HUES48 (cell line): Measurements from ENCODE around the gene AGAP1.

Source experiments
- H3K27ac ChIP-seq: one replicate; pipeline ENCODE4 v1.7.0; 2013; ENCODE audit warnings: low read depth, low read length, inconsistent platforms
- H3K27me3 ChIP-seq: 2 replicates; pipeline ENCODE4 v1.6.1; 2013; ENCODE audit warnings: mild to moderate bottlenecking, low read length; ENCODE audit not compliant: control insufficient read depth, insufficient read depth
- H3K36me3 ChIP-seq: 2 replicates; pipeline ENCODE4 v1.6.1; 2013; ENCODE audit warnings: low read length; ENCODE audit not compliant: control insufficient read depth, insufficient read depth
- H3K4me1 ChIP-seq: 2 replicates; pipeline ENCODE4 v1.6.1; 2013; ENCODE audit warnings: mild to moderate bottlenecking, low read length; ENCODE audit not compliant: control insufficient read depth, insufficient read depth
- H3K4me3 ChIP-seq: 2 replicates; pipeline ENCODE4 v1.5.1; 2013; ENCODE audit warnings: mild to moderate bottlenecking, low read depth, low read length
- H3K9ac ChIP-seq: 2 replicates; pipeline ENCODE4 v1.6.1; 2013; ENCODE audit warnings: mild to moderate bottlenecking, low read depth, low read length, moderate library complexity
- H3K9me3 ChIP-seq: 2 replicates; pipeline ENCODE4 v1.6.1; 2013; ENCODE audit warnings: low read length; ENCODE audit not compliant: control insufficient read depth, insufficient read depth

The AGAP1 gene

DNA sequence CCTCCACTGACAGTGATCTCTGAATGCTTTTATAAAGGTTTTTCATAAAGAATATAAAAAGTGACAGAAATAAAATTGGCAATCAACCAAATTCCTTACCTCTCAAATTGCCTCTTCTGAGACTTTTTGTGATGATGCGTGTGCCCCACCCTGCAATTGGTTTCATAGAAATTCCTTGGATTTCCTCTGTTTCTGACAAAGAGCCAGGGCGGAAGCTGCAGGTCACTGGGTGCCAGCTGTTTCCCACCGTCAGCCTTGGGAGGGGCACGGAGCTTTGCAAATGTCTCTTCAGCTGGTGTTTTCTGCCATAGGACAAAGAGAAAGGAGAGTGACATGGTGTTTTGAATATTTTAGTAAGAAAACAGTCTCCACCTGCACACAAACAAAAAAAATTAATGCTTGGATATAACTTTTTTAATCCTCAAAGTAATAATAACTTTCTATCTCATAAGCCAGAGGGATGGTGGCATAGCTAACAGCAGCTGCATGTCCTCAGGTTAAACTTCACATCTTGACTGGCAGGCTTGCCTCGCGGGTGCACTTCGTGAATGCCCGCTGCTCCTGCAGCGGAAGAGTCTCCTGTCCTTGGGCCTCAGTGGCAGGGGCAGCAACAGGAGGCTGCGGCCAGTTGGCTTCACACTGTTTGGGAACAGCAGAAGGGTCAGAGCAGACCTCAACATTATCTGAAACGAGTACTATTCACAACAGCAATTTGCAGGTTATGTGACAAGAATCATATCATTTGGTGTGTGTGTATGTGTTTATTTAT, 24.7 kb downstream of the AGAP1 start:
- H3K27me3 ChIP-seq = no peaks in the 10 kb centered on the region
- H3K27ac ChIP-seq = no peak overlapping the region

DNA sequence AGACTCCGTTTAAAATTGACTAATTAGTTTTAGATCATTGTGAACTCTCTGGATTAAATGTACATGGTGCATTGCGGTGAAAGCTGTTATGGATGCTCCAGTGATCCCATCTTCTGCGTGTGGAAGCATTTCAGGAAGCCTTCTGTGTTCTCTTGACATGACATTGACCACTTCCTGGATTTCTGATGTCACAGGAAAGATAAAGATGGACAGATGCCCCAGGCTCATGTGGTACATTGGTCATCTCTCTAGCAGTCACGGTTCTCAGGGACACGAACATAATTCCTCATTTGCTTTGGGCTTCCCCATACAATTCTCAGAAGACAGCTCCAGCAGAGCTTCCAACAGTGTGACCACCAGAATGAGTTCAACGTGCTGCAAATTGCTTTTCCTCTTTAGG, 26.9 kb downstream of the AGAP1 start:
- Histone ChIP-seq H3K27me3 (no peaks in the 10 kb centered on the region), H3K4me1 (peaks cover 10% of the 10 kb centered on the region; the same call in 1 of the 2 replicates), H3K27ac (no peak overlapping the region), H3K4me3 (no peak overlapping the region), H3K36me3 (no peaks in the 10 kb centered on the region), H3K9me3 (no peaks in the 10 kb centered on the region), H3K9ac (no peak overlapping the region)

More for the DNA sequence above, 24.7 kb downstream of the AGAP1 start:
- Histone ChIP-seq H3K9ac (no peak overlapping the region), H3K4me3 (no peak overlapping the region), H3K36me3 (no peaks in the 10 kb centered on the region), H3K4me1 (peaks cover 10% of the 10 kb centered on the region; the same call in 1 of the 2 replicates), H3K9me3 (no peaks in the 10 kb centered on the region)

DNA sequence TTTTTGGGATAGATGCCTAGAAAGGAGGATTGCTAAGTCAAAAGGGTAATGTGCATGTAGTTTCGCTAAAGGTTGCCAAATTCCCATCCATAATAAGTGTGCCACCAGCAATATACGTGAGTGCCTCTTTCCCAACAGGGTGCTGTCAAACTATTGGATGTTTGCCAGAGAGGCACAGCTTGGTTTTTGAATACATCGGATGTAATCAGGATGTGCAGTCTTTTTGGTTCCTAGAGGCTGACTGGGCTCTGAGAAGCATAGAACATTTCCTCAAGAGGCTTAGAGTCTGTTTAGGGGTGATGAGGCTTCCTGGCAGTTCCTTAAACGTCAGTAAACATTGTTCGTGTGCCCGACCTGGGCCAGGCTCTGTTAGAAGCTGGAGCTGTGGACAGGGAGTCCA, 28.0 kb downstream of the AGAP1 start:
- Histone ChIP-seq H3K9ac (no peak overlapping the region), H3K4me1 (peaks cover 11% of the 10 kb centered on the region), H3K9me3 (no peaks in the 10 kb centered on the region), H3K27ac (no peak overlapping the region), H3K27me3 (no peaks in the 10 kb centered on the region), H3K4me3 (no peak overlapping the region), H3K36me3 (no peaks in the 10 kb centered on the region)

DNA sequence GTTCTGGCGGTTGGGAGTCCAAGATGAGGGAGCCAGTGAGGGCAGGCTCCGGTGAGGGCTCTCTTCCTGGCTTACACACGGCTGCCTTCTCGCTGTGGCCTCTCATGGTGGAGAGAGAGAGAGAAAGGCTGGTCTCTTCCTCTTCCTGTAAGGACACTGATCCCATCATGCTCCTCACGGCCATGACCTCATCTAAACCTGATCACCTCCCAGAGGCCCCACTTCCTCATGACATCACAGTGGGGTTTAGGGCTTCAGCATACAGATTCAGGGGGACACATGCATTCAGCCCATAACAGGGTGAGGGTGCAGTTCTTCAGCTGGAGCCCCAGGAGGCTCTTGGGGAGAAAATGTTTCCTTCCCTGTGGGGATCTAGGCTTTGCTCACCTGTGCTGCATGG, 29.2 kb downstream of the AGAP1 start:
- H3K4me1 ChIP-seq = peaks cover 17% of the 10 kb centered on the region
- H3K9me3 ChIP-seq = no peaks in the 10 kb centered on the region
- no peaks in the 10 kb centered on the region for H3K36me3 ChIP-seq
- H3K27ac ChIP-seq = no peak overlapping the region
- no peak overlapping the region for H3K4me3 ChIP-seq
- H3K27me3 ChIP-seq = no peaks in the 10 kb centered on the region
- H3K9ac ChIP-seq = no peak overlapping the region

DNA sequence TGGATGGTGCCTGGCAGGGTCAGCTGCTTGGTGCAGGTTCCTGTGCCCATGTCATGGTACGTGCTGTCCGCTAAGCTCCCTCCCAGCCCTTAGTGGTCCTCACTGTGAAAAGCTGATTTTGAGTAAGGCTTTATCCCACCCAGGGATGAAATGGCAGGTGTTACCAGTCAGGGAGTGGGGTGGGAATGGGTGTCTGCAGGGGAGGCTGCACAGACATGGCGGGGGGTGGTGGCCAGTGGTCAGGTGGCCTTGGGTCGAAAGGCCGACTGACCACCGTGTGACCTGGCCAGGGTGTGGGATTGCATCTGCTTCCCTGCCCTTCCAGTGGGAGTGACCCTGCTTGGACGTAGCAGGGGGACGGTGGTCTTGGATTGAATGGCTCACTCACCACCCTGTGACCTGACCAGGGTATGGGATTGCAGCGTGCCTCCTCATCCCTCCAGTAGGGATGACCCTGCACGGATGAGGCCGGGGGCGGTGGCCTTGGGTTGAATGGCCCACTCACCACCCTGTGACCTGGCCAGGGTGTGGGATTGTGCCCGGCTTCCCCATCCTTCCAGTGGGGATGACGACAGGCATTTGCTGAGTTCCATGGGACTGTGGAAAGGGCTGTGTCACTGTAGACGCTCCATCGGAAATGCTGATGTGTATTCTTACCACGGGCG, 29.8 kb downstream of the AGAP1 start:
- no peak overlapping the region for H3K9ac ChIP-seq
- no peaks in the 10 kb centered on the region for H3K27me3 ChIP-seq
- peaks cover 18% of the 10 kb centered on the region for H3K4me1 ChIP-seq
- H3K9me3 ChIP-seq = no peaks in the 10 kb centered on the region
- H3K4me3 ChIP-seq = no peak overlapping the region
- no peak overlapping the region for H3K27ac ChIP-seq
- H3K36me3 ChIP-seq = no peaks in the 10 kb centered on the region

DNA sequence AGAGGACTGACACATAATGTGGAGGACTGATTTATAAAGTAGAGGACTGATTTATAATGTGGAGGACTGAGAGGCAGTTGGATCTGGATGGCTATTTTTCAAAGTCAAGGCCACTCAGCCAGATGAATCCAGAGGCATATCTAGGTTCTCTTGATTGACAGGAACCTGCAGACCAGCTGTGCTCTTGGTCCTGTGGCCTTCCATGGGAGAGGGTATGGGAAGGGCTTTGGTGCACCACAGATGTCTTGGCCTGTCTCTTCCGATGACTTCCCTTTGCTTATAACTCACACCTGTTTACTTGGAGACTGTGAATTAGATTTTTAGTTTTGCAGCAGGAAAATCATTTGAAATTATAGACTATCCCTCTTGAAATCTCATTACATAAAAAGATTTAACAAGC, 32.3 kb downstream of the AGAP1 start:
- Histone ChIP-seq H3K27ac (no peak overlapping the region), H3K9ac (no peak overlapping the region), H3K4me3 (no peak overlapping the region), H3K36me3 (no peaks in the 10 kb centered on the region), H3K27me3 (no peaks in the 10 kb centered on the region), H3K9me3 (no peaks in the 10 kb centered on the region), H3K4me1 (peaks cover 15% of the 10 kb centered on the region)

DNA sequence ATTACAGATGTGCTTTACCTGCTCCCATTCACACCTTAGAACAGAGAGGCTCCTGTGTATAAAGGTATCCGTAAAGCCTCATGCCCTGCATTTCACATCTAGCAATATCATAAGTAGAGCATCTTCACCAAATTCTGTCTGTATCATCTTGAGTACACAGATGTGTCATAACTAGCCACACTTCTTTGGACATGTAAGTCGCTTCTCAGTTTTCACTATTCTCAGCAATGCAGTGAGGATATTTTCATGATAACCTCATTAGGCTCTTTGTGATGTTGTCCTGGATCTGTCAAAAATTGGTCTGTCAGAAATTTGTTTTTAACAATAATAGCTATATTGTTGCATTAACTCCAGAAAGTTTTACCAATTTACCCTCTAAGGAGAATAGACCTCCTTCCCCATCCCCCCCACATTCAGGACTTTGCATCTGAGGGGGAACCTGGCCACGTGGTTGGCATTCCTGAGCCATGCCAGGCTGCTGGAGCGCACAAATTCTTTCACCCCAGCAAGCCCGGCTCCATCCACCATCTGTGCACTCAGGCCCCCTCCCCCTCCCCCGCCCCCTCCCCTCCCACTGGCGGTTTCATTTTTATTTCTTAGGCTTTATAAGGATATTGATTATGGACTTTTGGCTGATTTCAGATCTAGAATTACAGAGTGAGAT, 34.1 kb downstream of the AGAP1 start:
- no peak overlapping the region for H3K9ac ChIP-seq
- H3K4me1 ChIP-seq = peaks cover 15% of the 10 kb centered on the region
- no peak overlapping the region for H3K27ac ChIP-seq
- no peaks in the 10 kb centered on the region for H3K9me3 ChIP-seq
- H3K27me3 ChIP-seq = no peaks in the 10 kb centered on the region
- H3K4me3 ChIP-seq = no peak overlapping the region
- H3K36me3 ChIP-seq = no peaks in the 10 kb centered on the region

DNA sequence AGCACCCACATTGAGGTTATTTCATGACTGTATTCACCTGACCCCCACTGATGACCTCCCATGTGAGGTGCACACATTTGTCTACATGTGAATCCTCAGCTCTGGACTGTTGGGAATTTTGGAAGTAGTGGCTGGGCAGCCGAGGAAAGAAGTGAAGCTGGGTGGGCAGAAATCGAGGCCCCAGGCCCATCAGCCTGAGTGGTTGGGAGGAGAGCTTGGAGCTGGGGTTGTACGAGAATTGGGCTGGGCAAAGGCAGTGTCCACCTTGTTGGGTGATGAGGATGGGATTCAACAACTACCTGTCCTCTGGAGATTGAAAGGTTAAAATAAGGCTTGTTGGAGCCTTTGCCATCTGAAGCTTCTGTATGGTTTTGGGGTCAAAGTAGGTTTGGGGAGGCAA, 35.8 kb downstream of the AGAP1 start:
- Histone ChIP-seq H3K9ac (no peak overlapping the region), H3K4me1 (peaks cover 15% of the 10 kb centered on the region), H3K27ac (no peak overlapping the region), H3K27me3 (no peaks in the 10 kb centered on the region), H3K9me3 (no peaks in the 10 kb centered on the region), H3K4me3 (no peak overlapping the region), H3K36me3 (no peaks in the 10 kb centered on the region)

DNA sequence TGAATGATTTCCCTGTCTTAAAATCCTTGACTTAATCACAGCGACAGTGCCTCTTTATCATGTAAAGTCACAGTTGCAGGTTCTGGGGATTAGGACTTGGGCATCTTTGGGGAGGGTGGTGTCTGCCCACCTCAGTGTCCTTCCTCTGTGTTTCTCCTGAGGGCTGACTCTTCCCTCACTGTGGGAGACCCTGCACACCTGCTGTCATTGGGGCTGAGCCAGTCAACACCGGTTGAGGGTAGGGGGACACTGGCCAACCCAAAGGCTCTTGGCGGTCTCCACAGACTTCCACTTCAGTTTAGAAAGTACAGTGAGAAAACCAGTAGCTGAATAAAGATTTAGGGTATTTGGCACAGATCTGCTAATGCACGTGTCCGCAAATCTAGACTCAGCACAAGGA, 36.9 kb downstream of the AGAP1 start:
- no peaks in the 10 kb centered on the region for H3K27me3 ChIP-seq

DNA sequence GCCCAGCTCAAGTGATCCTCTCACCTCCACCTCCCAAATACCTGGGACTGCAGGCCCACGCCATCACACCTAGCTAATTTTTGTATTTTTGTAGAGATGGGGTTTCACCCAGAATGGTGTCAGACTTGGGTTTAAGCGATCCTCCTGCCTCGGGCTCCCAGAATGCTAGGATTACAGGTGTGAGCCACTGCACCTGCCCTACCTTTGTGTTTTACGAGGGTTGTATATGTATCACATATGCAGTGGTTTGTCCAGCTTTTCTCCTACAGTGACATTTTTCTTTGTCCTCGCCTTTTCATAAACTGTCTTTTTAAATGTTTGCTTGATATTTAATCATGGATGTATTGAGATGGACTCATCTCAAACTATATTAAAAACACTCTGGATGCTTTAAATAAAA, 38.5 kb downstream of the AGAP1 start:
- Histone ChIP-seq H3K4me3 (no peak overlapping the region), H3K9me3 (no peaks in the 10 kb centered on the region), H3K36me3 (no peaks in the 10 kb centered on the region), H3K9ac (no peak overlapping the region), H3K4me1 (peaks cover 10% of the 10 kb centered on the region), H3K27ac (no peak overlapping the region), H3K27me3 (no peaks in the 10 kb centered on the region)

More for the DNA sequence above, 36.9 kb downstream of the AGAP1 start:
- Histone ChIP-seq H3K4me1 (peaks cover 15% of the 10 kb centered on the region), H3K27ac (no peak overlapping the region), H3K9me3 (no peaks in the 10 kb centered on the region), H3K36me3 (no peaks in the 10 kb centered on the region), H3K9ac (no peak overlapping the region), H3K4me3 (no peak overlapping the region)

DNA sequence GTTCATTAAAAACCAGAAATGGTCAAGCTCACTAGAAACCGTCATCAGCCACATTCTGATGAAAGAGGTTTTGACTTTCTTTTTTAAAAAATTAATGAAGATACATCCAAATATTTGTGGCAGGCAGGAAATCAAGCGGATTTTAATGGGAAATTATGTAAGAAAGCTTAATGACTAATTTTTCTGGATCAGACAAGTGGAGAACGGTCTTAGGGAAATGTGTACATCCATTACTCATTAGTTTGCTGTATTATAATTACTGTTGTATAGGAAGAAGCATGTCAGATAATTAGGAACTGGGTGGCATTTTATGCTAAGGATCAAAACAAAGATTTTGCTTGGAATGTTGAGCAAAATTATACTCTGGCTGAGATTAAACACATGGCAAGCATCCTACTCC, 39.4 kb downstream of the AGAP1 start:
- no peak overlapping the region for H3K9ac ChIP-seq
- H3K9me3 ChIP-seq = no peaks in the 10 kb centered on the region
- no peaks in the 10 kb centered on the region for H3K36me3 ChIP-seq
- no peak overlapping the region for H3K27ac ChIP-seq
- peaks cover 3% of the 10 kb centered on the region for H3K4me1 ChIP-seq
- no peak overlapping the region for H3K4me3 ChIP-seq
- no peaks in the 10 kb centered on the region for H3K27me3 ChIP-seq
